ENCODE data around the gene XPNPEP1.

The XPNPEP1 gene

Small RNA genes within 50 kb of the gene (small RNA-seq; reads per million reads assigned to genes)
- gene RNU4-5P = 0.56 reads per million

Measured in skeletal muscle satellite cell (primary cell).